Transverse colon (tissue), 4 donors: ENCODE data around the gene ZNF263.

Experiments
- POLR2A ChIP-seq: fragments of 450-650 bp; IDR thresholded peaks from one replicate; pipeline ENCODE4 v1.6.1; 2016; ENCODE audit warnings: antibody characterized with exemption, mild to moderate bottlenecking, moderate library complexity
- POLR2AphosphoS5 ChIP-seq, 3 donors: sonication (generic); formaldehyde crosslinking; IDR thresholded peaks; one replicate each; pipeline ENCODE4 v1.6.1; 2016; ENCODE audit warnings: antibody characterized with exemption in 3 of 3
- TF ChIP-seq, protein P1 (sequence below), 5 experiments: fragments of 200-600 bp in 3 of 5; fragments of 450-650 bp in 2 of 5; sonication (generic) in 3 of 5; IDR thresholded peaks; 1 replicate in 2 of 5; 2 replicates in 3 of 5; pipeline ENCODE4 v1.5.1; 2016 to 2017; ENCODE audit warnings: antibody characterized with exemption in 5 of 5, inconsistent platforms in 3 of 5, mild to moderate bottlenecking in 2 of 5, moderate library complexity in 1 of 5

DNA sequence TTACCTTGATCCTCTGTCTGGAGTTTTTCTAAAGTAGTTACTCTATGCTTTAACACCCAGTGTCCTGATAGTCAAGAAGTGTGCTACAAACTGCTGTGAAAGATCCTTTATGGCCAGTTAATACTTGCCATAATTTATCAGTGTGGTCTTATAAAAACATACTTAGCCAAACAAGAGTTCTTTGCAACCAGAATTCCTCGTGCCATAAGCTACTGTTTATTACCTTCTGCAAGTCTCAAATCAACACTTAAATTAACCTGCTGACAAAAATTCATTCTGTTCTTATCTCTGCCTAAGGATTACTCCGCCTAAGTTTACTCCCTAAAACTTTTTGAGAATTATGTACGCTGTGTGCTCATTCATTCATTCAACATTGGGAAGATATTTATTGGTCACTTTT lies 44.8 kb downstream of the ZNF263 start:
- TF ChIP-seq, protein P1, sequence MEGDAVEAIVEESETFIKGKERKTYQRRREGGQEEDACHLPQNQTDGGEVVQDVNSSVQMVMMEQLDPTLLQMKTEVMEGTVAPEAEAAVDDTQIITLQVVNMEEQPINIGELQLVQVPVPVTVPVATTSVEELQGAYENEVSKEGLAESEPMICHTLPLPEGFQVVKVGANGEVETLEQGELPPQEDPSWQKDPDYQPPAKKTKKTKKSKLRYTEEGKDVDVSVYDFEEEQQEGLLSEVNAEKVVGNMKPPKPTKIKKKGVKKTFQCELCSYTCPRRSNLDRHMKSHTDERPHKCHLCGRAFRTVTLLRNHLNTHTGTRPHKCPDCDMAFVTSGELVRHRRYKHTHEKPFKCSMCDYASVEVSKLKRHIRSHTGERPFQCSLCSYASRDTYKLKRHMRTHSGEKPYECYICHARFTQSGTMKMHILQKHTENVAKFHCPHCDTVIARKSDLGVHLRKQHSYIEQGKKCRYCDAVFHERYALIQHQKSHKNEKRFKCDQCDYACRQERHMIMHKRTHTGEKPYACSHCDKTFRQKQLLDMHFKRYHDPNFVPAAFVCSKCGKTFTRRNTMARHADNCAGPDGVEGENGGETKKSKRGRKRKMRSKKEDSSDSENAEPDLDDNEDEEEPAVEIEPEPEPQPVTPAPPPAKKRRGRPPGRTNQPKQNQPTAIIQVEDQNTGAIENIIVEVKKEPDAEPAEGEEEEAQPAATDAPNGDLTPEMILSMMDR (IDR thresholded peaks at IDR 0.05) = no peak
- TF ChIP-seq POLR2A (no peak), POLR2AphosphoS5 (IDR thresholded peaks at IDR 0.05) (no peak)
